HL-60 (cell line): Measurements from ENCODE around the gene ECEL1.

Source experiments
- GABPA ChIP-seq: IDR thresholded peaks from 2 replicates; pipeline ENCODE4 v1.6.1; 2012; ENCODE audit warnings: low read depth
- POLR2AphosphoS5 ChIP-seq: IDR thresholded peaks from 2 replicates; pipeline ENCODE4 v1.6.1; 2012; ENCODE audit warnings: low read depth
- TF ChIP-seq, protein P1 (sequence below): IDR thresholded peaks from one replicate; pipeline ENCODE4 v1.5.1; 2011; ENCODE audit warnings: low read length, control low read depth, inconsistent platforms; ENCODE audit not compliant: insufficient read depth

DNA sequence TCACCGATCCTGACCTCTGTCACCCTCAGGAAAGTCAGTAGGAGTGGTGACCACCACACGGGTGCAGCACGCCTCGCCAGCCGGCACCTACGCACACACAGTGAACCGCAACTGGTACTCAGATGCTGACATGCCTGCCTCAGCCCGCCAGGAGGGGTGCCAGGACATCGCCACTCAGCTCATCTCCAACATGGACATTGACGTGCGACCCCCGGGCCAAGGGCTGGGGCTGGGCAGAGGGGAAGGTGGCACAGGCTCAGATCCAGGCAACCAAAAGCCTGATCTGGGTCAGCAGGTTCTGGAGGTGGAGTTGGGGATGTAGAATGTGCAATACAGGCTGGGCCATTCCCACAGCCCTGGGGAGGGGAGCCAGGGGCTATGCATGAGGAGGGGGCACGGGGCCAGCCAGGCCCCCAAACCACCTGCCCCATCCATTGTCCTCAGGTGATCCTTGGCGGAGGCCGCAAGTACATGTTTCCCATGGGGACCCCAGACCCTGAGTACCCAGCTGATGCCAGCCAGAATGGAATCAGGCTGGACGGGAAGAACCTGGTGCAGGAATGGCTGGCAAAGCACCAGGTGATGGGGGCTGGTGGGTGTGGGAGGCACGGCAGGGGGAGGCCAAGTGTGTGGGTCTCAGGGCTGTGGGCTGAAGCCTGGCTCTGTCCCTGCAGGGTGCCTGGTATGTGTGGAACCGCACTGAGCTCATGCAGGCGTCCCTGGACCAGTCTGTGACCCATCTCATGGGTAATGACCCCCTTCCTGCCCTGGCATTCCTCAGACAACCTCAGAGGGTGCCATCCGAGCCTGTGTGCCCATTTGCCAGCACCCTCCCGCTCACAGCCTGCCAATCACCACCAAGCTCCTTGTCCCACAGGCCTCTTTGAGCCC, 30.3 kb downstream of the ECEL1 start:
- TF ChIP-seq, protein P1, sequence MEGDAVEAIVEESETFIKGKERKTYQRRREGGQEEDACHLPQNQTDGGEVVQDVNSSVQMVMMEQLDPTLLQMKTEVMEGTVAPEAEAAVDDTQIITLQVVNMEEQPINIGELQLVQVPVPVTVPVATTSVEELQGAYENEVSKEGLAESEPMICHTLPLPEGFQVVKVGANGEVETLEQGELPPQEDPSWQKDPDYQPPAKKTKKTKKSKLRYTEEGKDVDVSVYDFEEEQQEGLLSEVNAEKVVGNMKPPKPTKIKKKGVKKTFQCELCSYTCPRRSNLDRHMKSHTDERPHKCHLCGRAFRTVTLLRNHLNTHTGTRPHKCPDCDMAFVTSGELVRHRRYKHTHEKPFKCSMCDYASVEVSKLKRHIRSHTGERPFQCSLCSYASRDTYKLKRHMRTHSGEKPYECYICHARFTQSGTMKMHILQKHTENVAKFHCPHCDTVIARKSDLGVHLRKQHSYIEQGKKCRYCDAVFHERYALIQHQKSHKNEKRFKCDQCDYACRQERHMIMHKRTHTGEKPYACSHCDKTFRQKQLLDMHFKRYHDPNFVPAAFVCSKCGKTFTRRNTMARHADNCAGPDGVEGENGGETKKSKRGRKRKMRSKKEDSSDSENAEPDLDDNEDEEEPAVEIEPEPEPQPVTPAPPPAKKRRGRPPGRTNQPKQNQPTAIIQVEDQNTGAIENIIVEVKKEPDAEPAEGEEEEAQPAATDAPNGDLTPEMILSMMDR = no peak
- TF ChIP-seq POLR2AphosphoS5 = no peak
- TF ChIP-seq GABPA = no peak
